ENCODE data around the gene GALNT9. TPM values are rescaled to one million over a fixed set of nuclear protein-coding genes. Genes with fewer than 3 reads are reported as not detected.

GALNT9 gene
- polyA plus RNA-seq, 1 experiment, result not detected

- ChIA-PET CTCF (interaction anchor here (0.5 kb wide), 1 partner anchor 49 kb away, joined by 3 read pairs; no protein-coding TSS in a partner anchor), POLR2A (no interaction called here)
- Histone ChIP-seq H3K36me3 (ENCODE audit: control insufficient read depth, insufficient read depth, low read length) (no peaks in the 10 kb centered on the region), H3K4me3 (ENCODE audit: low read depth, low read length) (no peak overlapping the region), H3K27me3 (ENCODE audit: control insufficient read depth, insufficient read depth, low read length) (no peaks in the 10 kb centered on the region)
- TF ChIP-seq, protein P1, sequence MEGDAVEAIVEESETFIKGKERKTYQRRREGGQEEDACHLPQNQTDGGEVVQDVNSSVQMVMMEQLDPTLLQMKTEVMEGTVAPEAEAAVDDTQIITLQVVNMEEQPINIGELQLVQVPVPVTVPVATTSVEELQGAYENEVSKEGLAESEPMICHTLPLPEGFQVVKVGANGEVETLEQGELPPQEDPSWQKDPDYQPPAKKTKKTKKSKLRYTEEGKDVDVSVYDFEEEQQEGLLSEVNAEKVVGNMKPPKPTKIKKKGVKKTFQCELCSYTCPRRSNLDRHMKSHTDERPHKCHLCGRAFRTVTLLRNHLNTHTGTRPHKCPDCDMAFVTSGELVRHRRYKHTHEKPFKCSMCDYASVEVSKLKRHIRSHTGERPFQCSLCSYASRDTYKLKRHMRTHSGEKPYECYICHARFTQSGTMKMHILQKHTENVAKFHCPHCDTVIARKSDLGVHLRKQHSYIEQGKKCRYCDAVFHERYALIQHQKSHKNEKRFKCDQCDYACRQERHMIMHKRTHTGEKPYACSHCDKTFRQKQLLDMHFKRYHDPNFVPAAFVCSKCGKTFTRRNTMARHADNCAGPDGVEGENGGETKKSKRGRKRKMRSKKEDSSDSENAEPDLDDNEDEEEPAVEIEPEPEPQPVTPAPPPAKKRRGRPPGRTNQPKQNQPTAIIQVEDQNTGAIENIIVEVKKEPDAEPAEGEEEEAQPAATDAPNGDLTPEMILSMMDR (IDR thresholded peaks at IDR 0.05; ENCODE audit: insufficient read depth, low read depth, low read length), result no peak
- no peak for DNase-seq (ENCODE audit: low read depth)
Measured at GRCh38 chr12:132366341-132366861, 37.0 kb upstream of the GALNT9 start.

GRCh38 chr12:132365226-132365625 lies 35.8 kb upstream of the GALNT9 start:
- no peaks in the 10 kb centered on the region for H3K36me3 ChIP-seq (ENCODE audit: control insufficient read depth, insufficient read depth, low read length)
- CTCF ChIA-PET, result no interaction called here
- POLR2A ChIA-PET, result no interaction called here
- TF ChIP-seq, protein P1 (IDR thresholded peaks at IDR 0.05; ENCODE audit: insufficient read depth, low read depth, low read length), result no peak
- no peak overlapping the region for H3K4me3 ChIP-seq (ENCODE audit: low read depth, low read length)
- no peak for DNase-seq (ENCODE audit: low read depth)
- H3K27me3 ChIP-seq (ENCODE audit: control insufficient read depth, insufficient read depth, low read length), result no peaks in the 10 kb centered on the region

DNA sequence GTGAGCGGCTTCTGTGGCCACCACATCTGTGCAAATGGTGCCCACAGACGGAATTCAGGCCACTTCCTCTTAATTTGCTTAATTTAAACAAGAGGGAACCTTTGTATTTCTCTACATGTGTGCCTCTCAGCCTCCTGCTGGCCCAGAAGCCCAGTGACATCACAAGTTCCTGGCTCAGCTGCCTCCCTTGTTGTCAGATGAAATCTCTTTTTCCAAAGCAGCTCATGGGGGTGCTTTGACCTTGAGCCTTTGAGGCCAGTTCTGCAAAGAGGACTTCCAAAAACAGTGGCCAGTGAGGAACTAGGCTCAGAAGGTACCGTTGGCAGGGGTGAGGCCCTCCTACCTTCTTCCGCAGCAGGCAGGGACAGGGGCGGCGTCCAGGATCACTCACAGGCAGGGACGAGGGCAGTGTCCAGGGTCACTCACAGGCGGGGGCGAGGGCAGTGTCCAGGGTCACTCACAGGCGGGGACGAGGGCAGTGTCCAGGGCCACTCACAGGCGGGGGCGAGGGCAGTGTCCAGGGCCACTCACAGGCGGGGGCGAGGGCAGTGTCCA lies 35.0 kb upstream of the GALNT9 start:
- H3K4me3 ChIP-seq (ENCODE audit: low read depth, low read length), result no peak overlapping the region
- no peaks in the 10 kb centered on the region for H3K36me3 ChIP-seq (ENCODE audit: control insufficient read depth, insufficient read depth, low read length)
- no peak for DNase-seq (ENCODE audit: low read depth)
- CTCF ChIA-PET, result no interaction called here
- POLR2A ChIA-PET, result no interaction called here
- no peaks in the 10 kb centered on the region for H3K27me3 ChIP-seq (ENCODE audit: control insufficient read depth, insufficient read depth, low read length)
- TF ChIP-seq, protein P1 (IDR thresholded peaks at IDR 0.05; ENCODE audit: insufficient read depth, low read depth, low read length), result no peak

DNA sequence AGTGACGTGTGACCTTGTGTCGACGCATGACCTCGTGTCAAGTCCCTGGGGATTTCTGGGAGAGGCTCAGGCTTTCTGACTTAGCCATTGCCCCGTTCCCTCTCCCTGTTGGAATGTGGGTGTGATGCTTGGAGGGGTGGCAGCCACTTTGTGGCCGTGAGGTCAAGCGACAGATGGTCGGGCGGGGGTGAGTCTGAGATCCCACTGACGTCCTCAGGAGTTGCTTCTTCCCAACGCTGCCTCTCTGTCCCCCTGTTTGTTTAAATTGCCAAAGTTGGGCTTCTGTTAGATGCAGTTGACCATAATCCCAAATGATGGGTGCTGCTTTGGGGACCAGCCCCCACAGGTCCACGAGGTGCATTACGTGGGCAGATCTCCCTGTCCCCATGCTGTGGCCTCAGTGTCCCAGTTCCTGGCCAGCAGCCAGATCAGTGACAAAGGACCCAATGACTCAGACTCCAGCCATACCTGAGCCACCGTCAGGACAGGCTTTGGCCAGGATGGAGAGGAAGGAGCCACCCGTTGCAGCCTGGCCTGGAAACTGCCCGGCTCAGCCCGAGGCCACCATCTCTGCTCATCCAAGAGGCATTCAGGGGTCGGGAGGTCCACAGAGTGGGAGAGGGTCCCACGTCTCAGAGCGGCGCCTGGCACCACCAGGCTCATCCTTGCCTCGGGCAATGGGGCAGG lies 34.4 kb upstream of the GALNT9 start:
- H3K4me3 ChIP-seq (ENCODE audit: low read depth, low read length), result no peak overlapping the region
- POLR2A ChIA-PET, result no interaction called here
- no peak for DNase-seq (ENCODE audit: low read depth)
- no peaks in the 10 kb centered on the region for H3K36me3 ChIP-seq (ENCODE audit: control insufficient read depth, insufficient read depth, low read length)
- CTCF ChIA-PET, result no interaction called here
- TF ChIP-seq, protein P1 (IDR thresholded peaks at IDR 0.05; ENCODE audit: insufficient read depth, low read depth, low read length), result no peak
- H3K27me3 ChIP-seq (ENCODE audit: control insufficient read depth, insufficient read depth, low read length), result no peaks in the 10 kb centered on the region

- Histone ChIP-seq H3K27me3 (ENCODE audit: control insufficient read depth, insufficient read depth, low read length) (no peaks in the 10 kb centered on the region), H3K4me3 (ENCODE audit: low read depth, low read length) (no peak overlapping the region), H3K36me3 (ENCODE audit: control insufficient read depth, insufficient read depth, low read length) (no peaks in the 10 kb centered on the region)
- no peak for DNase-seq (ENCODE audit: low read depth)
- ChIA-PET POLR2A (no interaction called here), CTCF (no interaction called here)
- TF ChIP-seq, protein P1 (IDR thresholded peaks at IDR 0.05; ENCODE audit: insufficient read depth, low read depth, low read length), result no peak
Measured at GRCh38 chr12:132362996-132363660, 33.7 kb upstream of the GALNT9 start.

Data from BJ (cell line).